Nephron progenitor cell (in vitro differentiated cells): Measurements from ENCODE around the gene EVX2.

ENCODE experiments used
- DNase-seq: peaks from one replicate; pipeline ENCODE4 v3.0.0; 2021
- H3K27ac Mint-ChIP-seq: 2 replicates; pipeline ENCODE4 v1.8.0; 2021; ENCODE audit warnings: mild to moderate bottlenecking, moderate library complexity, mixed read lengths
- H3K27me3 Mint-ChIP-seq: 2 replicates; pipeline ENCODE4 v1.8.0; 2021; ENCODE audit warnings: mild to moderate bottlenecking, low read depth, mixed read lengths; ENCODE audit not compliant: poor library complexity
- H3K36me3 Mint-ChIP-seq: 2 replicates; pipeline ENCODE4 v1.8.0; 2021; ENCODE audit warnings: low read depth, mixed read lengths
- H3K4me1 Mint-ChIP-seq: 2 replicates; pipeline ENCODE4 v1.8.0; 2021; ENCODE audit warnings: mixed read lengths
- H3K4me3 Mint-ChIP-seq: 2 replicates; pipeline ENCODE4 v1.8.0; 2021; ENCODE audit warnings: mild to moderate bottlenecking, moderate library complexity, mixed read lengths
- H3K9me3 Mint-ChIP-seq: 2 replicates; pipeline ENCODE4 v1.8.0; 2021; ENCODE audit warnings: mild to moderate bottlenecking, moderate library complexity, mixed read lengths
- TF ChIP-seq, protein P1 (sequence below): fragments of 200-600 bp; sonication (generic); IDR thresholded peaks from 2 replicates; pipeline ENCODE4 v1.5.0; 2021; ENCODE audit warnings: antibody characterized with exemption

The EVX2 gene

DNA sequence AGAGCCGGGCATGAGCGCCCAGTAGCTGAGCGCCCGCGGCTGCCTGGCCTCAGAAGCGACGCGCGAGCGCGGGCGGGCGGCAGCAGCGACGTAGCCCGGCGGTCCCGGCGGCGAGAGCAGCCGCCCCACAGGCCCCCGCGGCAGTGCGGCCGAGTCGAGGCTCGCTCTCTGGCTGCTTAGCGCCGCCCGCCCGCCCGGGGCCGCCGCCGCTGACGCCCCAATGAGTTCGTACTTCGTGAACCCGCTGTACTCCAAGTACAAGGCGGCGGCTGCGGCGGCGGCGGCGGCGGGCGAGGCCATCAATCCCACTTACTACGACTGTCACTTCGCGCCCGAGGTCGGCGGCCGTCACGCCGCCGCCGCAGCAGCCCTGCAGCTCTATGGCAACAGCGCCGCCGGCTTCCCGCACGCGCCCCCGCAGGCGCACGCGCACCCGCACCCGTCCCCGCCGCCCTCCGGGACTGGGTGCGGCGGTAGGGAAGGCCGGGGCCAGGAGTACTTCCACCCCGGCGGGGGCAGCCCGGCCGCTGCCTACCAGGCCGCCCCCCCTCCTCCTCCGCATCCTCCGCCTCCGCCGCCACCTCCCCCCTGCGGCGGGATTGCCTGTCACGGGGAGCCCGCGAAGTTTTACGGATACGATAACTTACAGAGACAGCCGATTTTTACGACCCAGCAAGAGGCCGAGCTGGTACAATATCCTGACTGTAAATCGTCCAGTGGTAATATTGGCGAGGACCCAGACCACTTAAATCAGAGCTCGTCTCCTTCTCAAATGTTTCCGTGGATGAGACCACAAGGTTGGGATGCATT is 46.6 kb upstream of the EVX2 start:
- H3K27me3 Mint-ChIP-seq, result peaks cover 6% of the 10 kb centered on the region
- TF ChIP-seq, protein P1, sequence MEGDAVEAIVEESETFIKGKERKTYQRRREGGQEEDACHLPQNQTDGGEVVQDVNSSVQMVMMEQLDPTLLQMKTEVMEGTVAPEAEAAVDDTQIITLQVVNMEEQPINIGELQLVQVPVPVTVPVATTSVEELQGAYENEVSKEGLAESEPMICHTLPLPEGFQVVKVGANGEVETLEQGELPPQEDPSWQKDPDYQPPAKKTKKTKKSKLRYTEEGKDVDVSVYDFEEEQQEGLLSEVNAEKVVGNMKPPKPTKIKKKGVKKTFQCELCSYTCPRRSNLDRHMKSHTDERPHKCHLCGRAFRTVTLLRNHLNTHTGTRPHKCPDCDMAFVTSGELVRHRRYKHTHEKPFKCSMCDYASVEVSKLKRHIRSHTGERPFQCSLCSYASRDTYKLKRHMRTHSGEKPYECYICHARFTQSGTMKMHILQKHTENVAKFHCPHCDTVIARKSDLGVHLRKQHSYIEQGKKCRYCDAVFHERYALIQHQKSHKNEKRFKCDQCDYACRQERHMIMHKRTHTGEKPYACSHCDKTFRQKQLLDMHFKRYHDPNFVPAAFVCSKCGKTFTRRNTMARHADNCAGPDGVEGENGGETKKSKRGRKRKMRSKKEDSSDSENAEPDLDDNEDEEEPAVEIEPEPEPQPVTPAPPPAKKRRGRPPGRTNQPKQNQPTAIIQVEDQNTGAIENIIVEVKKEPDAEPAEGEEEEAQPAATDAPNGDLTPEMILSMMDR, result no peak

DNA sequence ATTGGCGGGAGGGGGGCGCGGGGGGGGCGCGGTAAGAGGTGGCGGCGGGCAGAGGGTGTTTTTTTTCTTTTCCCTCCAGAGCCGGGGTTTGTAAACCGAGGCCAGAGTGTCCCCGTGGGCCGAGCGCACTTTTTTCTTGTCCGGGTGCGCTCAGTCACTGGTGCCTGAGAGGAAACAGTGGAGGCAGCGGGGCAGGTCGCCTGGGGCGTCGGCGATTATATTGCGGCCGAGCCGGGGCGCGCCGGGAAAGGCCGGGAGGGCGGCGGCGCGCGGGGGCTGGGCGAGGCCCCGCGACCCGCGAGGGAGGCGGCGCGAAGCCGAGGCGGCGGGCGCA is 46.0 kb upstream of the EVX2 start:
- Mint-ChIP-seq H3K9me3 (no peaks in the 10 kb centered on the region), H3K4me1 (peaks cover 63% of the 10 kb centered on the region), H3K36me3 (peaks cover 12% of the 10 kb centered on the region), H3K27me3 (peaks cover 5% of the 10 kb centered on the region), H3K27ac (peak overlapping the region; percentile 86), H3K4me3 (peak overlapping the region; percentile 95)
- TF ChIP-seq, protein P1, result no peak
- DNase-seq, result no peak

More for the DNA sequence above, 46.6 kb upstream of the EVX2 start:
- peak; percentile 89 for DNase-seq
- Mint-ChIP-seq H3K4me3 (peak overlapping the region; percentile 100), H3K4me1 (peaks cover 63% of the 10 kb centered on the region), H3K27ac (peak overlapping the region; percentile 100), H3K36me3 (peaks cover 9% of the 10 kb centered on the region), H3K9me3 (no peaks in the 10 kb centered on the region)

DNA sequence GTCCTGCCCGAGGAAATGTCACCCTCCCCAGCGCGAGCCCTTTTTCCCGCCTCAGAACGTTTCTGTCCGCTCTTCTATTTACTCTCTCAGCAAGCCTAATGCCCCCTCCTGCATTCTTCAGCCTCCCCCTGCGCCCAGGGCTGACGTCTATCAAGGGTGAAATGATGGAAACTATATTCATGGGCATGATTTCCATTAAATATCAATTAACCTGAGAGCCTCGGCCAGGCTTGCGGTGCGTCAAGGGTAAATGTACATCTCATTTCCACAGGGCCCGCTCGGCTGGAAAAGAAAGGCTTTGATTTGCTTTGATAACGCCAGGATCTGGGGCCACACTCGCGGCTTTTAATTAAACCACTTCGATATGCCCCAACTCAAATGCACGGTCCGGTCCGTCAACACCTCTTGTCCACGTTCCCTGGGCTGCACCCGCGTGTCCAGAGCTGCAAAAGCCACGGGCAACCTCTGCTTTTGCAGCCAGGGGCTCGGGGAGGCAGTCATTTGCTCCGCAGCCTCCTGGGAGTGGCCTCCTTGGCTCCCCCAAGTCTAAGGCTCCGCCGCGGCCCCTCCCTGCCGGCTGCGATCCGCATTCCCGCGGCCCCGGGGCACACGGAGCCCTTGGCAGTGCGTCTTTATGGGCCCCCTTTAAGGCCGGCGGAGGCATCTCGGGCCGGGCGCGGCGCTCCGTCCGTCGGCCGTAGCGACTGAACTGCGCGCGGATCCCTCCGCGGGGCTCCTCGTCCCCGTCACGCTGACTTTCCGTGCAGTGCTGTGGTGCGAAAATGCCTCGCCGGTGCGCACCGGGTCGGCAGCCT is 45.4 kb upstream of the EVX2 start, which contains the start of gene HOXD8:
TSS of gene HOXD8 (plus strand) at position 724 of the 815 bp plus-strand sequence. CDS start 662 bp downstream, outside the sequence.
- peak; percentile 80 for DNase-seq
- peaks cover 62% of the 10 kb centered on the region for H3K4me1 Mint-ChIP-seq
- H3K36me3 Mint-ChIP-seq, result peaks cover 16% of the 10 kb centered on the region
- peak within 1 kb of the TSS; percentile 100 for H3K4me3 Mint-ChIP-seq
- TF ChIP-seq, protein P1, result no peak
- peaks cover 7% of the 10 kb centered on the region for H3K27me3 Mint-ChIP-seq
- H3K9me3 Mint-ChIP-seq, result no peaks in the 10 kb centered on the region
- H3K27ac Mint-ChIP-seq, result peak within 1 kb of the TSS; percentile 100

DNA sequence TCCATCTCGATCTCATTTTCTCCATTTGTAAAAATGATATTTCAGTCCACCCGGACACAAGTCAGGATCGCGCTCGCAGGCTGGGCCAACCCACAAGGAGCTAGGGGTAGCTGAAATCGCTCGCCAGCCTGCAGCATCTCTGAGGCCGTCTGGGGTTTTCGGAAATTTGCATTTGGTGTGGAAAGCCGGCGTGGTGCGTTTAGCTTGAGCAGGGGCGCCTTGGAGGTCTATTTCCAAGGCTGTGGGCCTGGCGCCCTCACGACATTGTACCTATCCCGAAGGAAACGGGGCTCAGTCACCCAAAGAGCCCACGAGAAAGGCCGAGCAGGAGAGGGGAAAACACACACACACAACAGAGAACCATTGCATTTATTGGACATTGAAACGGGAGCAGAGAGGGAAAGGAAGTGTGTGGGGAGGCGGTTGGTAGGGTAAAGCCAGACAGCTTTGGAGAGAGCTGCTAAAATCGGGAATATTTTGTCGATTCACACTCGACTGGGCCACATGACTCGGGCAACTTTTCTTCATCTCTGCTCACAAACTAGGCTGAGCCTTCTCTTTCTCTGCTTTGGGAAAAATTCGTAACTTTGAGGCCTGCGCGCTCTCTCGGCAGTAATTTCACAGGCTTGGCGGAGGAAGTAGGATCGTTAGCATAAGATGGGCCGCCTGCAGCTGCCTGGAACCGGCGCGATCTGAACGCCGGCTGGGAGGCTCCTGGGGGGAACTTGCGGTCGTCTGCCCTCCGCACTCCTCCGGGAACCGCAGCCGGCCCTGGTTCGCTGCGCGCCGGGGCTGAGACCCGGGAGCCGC is 44.6 kb upstream of the EVX2 start:
- Mint-ChIP-seq H3K4me1 (peaks cover 54% of the 10 kb centered on the region), H3K27ac (peak overlapping the region; percentile 100), H3K36me3 (peaks cover 22% of the 10 kb centered on the region), H3K9me3 (no peaks in the 10 kb centered on the region), H3K27me3 (peaks cover 7% of the 10 kb centered on the region), H3K4me3 (peak overlapping the region; percentile 95)
- TF ChIP-seq, protein P1, result no peak
- DNase-seq, result no peak

DNA sequence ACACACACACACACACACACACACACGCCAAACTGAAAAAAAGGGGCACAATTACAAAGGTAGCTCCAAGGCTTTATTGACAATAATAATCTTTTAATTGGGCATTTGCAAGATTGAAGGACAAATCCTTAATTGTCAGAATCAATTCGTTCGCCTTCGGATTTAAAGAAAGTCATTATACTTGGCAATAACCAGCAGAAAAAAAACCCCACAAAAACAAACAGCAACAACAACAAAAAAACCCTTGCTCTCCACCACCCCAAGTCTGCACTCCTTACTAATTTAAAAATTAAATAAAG is 44.0 kb upstream of the EVX2 start:
- TF ChIP-seq, protein P1, result no peak
- H3K4me3 Mint-ChIP-seq, result peak overlapping the region; percentile 95
- H3K27me3 Mint-ChIP-seq, result peaks cover 5% of the 10 kb centered on the region
- peak overlapping the region; percentile 100 for H3K27ac Mint-ChIP-seq
- DNase-seq, result no peak
- peaks cover 49% of the 10 kb centered on the region for H3K4me1 Mint-ChIP-seq
- H3K36me3 Mint-ChIP-seq, result peaks cover 22% of the 10 kb centered on the region
- H3K9me3 Mint-ChIP-seq, result no peaks in the 10 kb centered on the region
